IMR-90 (cell line): ENCODE results near the gene CCL27. TPM values are rescaled to one million over a fixed set of nuclear protein-coding genes. Genes with fewer than 3 reads are reported as not detected.

Experiments used
- ATAC-seq: fragments of 200-7000 bp; cut with Tn5 transposase; 2 replicates; pipeline ENCODE4 v1.9.1; 2020; ENCODE audit warnings: low read depth, mild to moderate bottlenecking, moderate library complexity
- BruUV-seq: library from RNA; stranded (reverse); fragments of 400-500 nt; replicated peaks from 2 replicates; lab custom pipeline; 2021; lab: Mats Ljungman, UMichigan
- CTCF ChIA-PET: fragments of 300-600 bp; formaldehyde crosslinking; extraction: SDS; loops from one replicate; lab custom pipeline; 2021; ENCODE audit warnings: antibody characterized with exemption; lab: Yijun Ruan, JAX
- POLR2A ChIA-PET: fragments of 300-600 bp; sonication (Branson Sonifier 250); formaldehyde crosslinking; loops from one replicate; lab custom pipeline; 2022; ENCODE audit warnings: antibody characterized with exemption; ENCODE audit not compliant: unreplicated experiment; lab: Charles Lee
- DNase-seq: peaks from one replicate; pipeline ENCODE4 v3.0.0; 2013
- H2AFZ ChIP-seq: replicated peaks from 2 replicates; pipeline ENCODE3; 2013; ENCODE audit warnings: low read length, mild to moderate bottlenecking; ENCODE audit not compliant: poor library complexity
- H2AK5ac ChIP-seq: 2 replicates; pipeline ENCODE4 v1.6.1; 2013; ENCODE audit warnings: low read depth, low read length, inconsistent platforms
- H2AK9ac ChIP-seq: replicated peaks from 2 replicates; pipeline ENCODE3; 2013; ENCODE audit warnings: mild to moderate bottlenecking, low read depth, low read length, moderate library complexity; ENCODE audit not compliant: poor library complexity
- H2BK120ac ChIP-seq: 2 replicates; pipeline ENCODE4 v1.6.1; 2013; ENCODE audit warnings: low read depth, low read length, inconsistent platforms
- H2BK15ac ChIP-seq: 3 replicates; pipeline ENCODE4 v1.6.1; 2013; ENCODE audit warnings: low read depth, low read length, inconsistent platforms
- H2BK20ac ChIP-seq: 2 replicates; pipeline ENCODE4 v1.6.1; 2013; ENCODE audit warnings: low read depth, mild to moderate bottlenecking, inconsistent platforms, low read length, moderate library complexity
- H2BK5ac ChIP-seq: 2 replicates; pipeline ENCODE4 v1.6.1; 2013; ENCODE audit warnings: mild to moderate bottlenecking, low read depth, low read length, inconsistent platforms; ENCODE audit not compliant: poor library complexity, severe bottlenecking
- H3K14ac ChIP-seq: replicated peaks from 2 replicates; pipeline ENCODE4 v1.6.1; 2013; ENCODE audit warnings: low read depth, low read length, inconsistent platforms
- H3K18ac ChIP-seq: 2 replicates; pipeline ENCODE4 v1.6.1; 2013; ENCODE audit warnings: low read depth, low read length, control low read depth
- H3K23ac ChIP-seq: 2 replicates; pipeline ENCODE4 v1.6.1; 2013; ENCODE audit warnings: low read depth, low read length, inconsistent platforms
- H3K27ac ChIP-seq: 2 replicates; pipeline ENCODE4 v1.5.1; 2013; ENCODE audit warnings: mild to moderate bottlenecking, control low read depth, low read length; ENCODE audit not compliant: insufficient read depth
- H3K27me3 ChIP-seq: 2 replicates; pipeline ENCODE4 v1.6.1; 2013; ENCODE audit warnings: low read length; ENCODE audit not compliant: control insufficient read depth, insufficient read depth
- H3K36me3 ChIP-seq: 2 replicates; pipeline ENCODE4 v1.6.1; 2013; ENCODE audit warnings: low read length, mixed read lengths; ENCODE audit not compliant: control insufficient read depth, insufficient read depth
- H3K4ac ChIP-seq: 2 replicates; pipeline ENCODE4 v1.6.1; 2013; ENCODE audit warnings: low read depth, low read length, inconsistent platforms
- H3K4me1 ChIP-seq: 2 replicates; pipeline ENCODE4 v1.6.1; 2013; ENCODE audit warnings: low read length, mixed read lengths; ENCODE audit not compliant: control insufficient read depth, insufficient read depth
- H3K4me2 ChIP-seq: 2 replicates; pipeline ENCODE4 v1.6.1; 2013; ENCODE audit warnings: low read depth, mild to moderate bottlenecking, control low read depth, low read length, moderate library complexity
- H3K4me3 ChIP-seq: 2 replicates; pipeline ENCODE4 v1.5.1; 2013; ENCODE audit warnings: low read depth, mild to moderate bottlenecking, control low read depth, low read length, moderate library complexity; ENCODE audit not compliant: insufficient read depth
- H3K56ac ChIP-seq: 2 replicates; pipeline ENCODE4 v1.6.1; 2013; ENCODE audit warnings: low read length, inconsistent platforms; ENCODE audit not compliant: insufficient read depth; ENCODE audit errors: extremely low read depth
- H3K79me1 ChIP-seq, 2 experiments: 2 replicates each; pipeline ENCODE4 v1.6.1; 2013; ENCODE audit warnings: low read length in 2 of 2, inconsistent platforms in 1 of 2, low read depth in 1 of 2
- H3K9ac ChIP-seq: 2 replicates; pipeline ENCODE4 v1.6.1; 2013; ENCODE audit warnings: low read depth, low read length, control low read depth
- H3K9me1 ChIP-seq: 2 replicates; pipeline ENCODE4 v1.6.1; 2013; ENCODE audit warnings: low read length, inconsistent platforms; ENCODE audit not compliant: insufficient read depth
- H3K9me3 ChIP-seq: 2 replicates; pipeline ENCODE4 v1.6.1; 2013; ENCODE audit warnings: low read length; ENCODE audit not compliant: control insufficient read depth, insufficient read depth
- H4K20me1 ChIP-seq: 2 replicates; pipeline ENCODE4 v1.6.1; 2013; ENCODE audit warnings: low read length, inconsistent platforms; ENCODE audit not compliant: insufficient read depth
- H4K5ac ChIP-seq: 2 replicates; pipeline ENCODE4 v1.6.1; 2013; ENCODE audit warnings: mild to moderate bottlenecking, low read depth, low read length, control low read depth
- H4K8ac ChIP-seq, 2 experiments: 2 replicates each; pipeline ENCODE4 v1.6.1; 2013; ENCODE audit warnings: low read depth in 2 of 2, low read length in 2 of 2, control low read depth in 1 of 2, inconsistent platforms in 1 of 2
- H4K91ac ChIP-seq: 2 replicates; pipeline ENCODE4 v1.6.1; 2013; ENCODE audit warnings: low read depth, low read length, inconsistent platforms; ENCODE audit not compliant: insufficient read depth
- BHLHE40 ChIP-seq: fragments of 150-350 bp; IDR thresholded peaks from 2 replicates; pipeline ENCODE4 v1.6.1; 2016; ENCODE audit warnings: mild to moderate bottlenecking, low read depth, low read length
- FOS ChIP-seq: fragments of 150-350 bp; IDR thresholded peaks from 2 replicates; pipeline ENCODE4 v1.6.1; 2016; ENCODE audit warnings: low read depth, low read length
- MAFK ChIP-seq: IDR thresholded peaks from 2 replicates; pipeline ENCODE4 v1.6.1; 2012; ENCODE audit warnings: low read depth, low read length, improper control_type of control experiment
- MAZ ChIP-seq: IDR thresholded peaks from 2 replicates; pipeline ENCODE4 v1.6.1; 2012; ENCODE audit warnings: low read depth, mild to moderate bottlenecking, low read length, improper control_type of control experiment, moderate library complexity, borderline replicate concordance
- MXI1 ChIP-seq: IDR thresholded peaks from 2 replicates; pipeline ENCODE4 v1.6.1; 2012; ENCODE audit warnings: low read depth, mild to moderate bottlenecking, low read length, moderate library complexity, borderline replicate concordance
- NFE2L2 ChIP-seq: fragments of 150-350 bp; IDR thresholded peaks from 2 replicates; pipeline ENCODE4 v1.6.1; 2016; ENCODE audit warnings: low read depth, mild to moderate bottlenecking, low read length
- POLR2A ChIP-seq: IDR thresholded peaks from 2 replicates; pipeline ENCODE4 v1.6.1; 2012; ENCODE audit warnings: mild to moderate bottlenecking, low read depth, low read length
- RAD21 ChIP-seq: IDR thresholded peaks from 2 replicates; pipeline ENCODE4 v1.6.1; 2012; ENCODE audit warnings: low read length, improper control_type of control experiment
- RCOR1 ChIP-seq: IDR thresholded peaks from 2 replicates; pipeline ENCODE4 v1.6.1; 2012; ENCODE audit warnings: mild to moderate bottlenecking, low read length, improper control_type of control experiment; ENCODE audit not compliant: insufficient replicate concordance
- SMC3 ChIP-seq: fragments of 150-350 bp; IDR thresholded peaks from 2 replicates; pipeline ENCODE4 v1.6.1; 2016; ENCODE audit warnings: low read depth, mild to moderate bottlenecking, antibody characterized with exemption, low read length, moderate library complexity
- USF2 ChIP-seq: fragments of 150-350 bp; IDR thresholded peaks from 2 replicates; pipeline ENCODE4 v1.6.1; 2017; ENCODE audit warnings: mild to moderate bottlenecking, antibody characterized with exemption, low read length, low read depth
- WGBS, 2 experiments: methylation state at CpG; one replicate each; pipeline versions ENCODE4 v1.1.5 to v1.1.7; 2013; ENCODE audit warnings: missing lambda C conversion rate in 2 of 2; ENCODE audit not compliant: insufficient read length in 1 of 2; ENCODE audit errors: extremely low coverage in 2 of 2; 5-methylcytosine and 5-hydroxymethylcytosine counted together
- dilution Hi-C: fragments of 300-500 bp; cut with HindIII; formaldehyde crosslinking; loops from one replicate; pipeline ENCODE4 v1.14.3; 2018; ENCODE audit warnings: low sequenced_read_pairs; ENCODE audit not compliant: unreplicated experiment
- in situ Hi-C: fragments of 300-500 bp; cut with MboI; formaldehyde crosslinking; loops from 3 replicates; pipeline ENCODE4 v1.14.3; 2019; ENCODE audit warnings: low sequenced_read_pairs, inconsistent platforms, mixed read lengths
- intact Hi-C: fragments of 100-400 bp; cut with micrococcal nuclease; formaldehyde crosslinking; loops from 2 replicates; pipeline ENCODE4 v1.10.0; 2022
- polyA plus RNA-seq, 3 experiments: library from polyadenylated mRNA; depleted of rRNA; stranded (reverse); fragments of >200 nt; gene quantifications; 2 replicates each; pipeline ENCODE4 v1.2.3, GENCODE V29; 2012; ENCODE audit warnings: low replicate concordance in 1 of 3
- total RNA-seq: library from RNA; depleted of rRNA; stranded (reverse); fragments of >200 nt; gene quantifications from 2 replicates; pipeline ENCODE4 v1.2.3, GENCODE V29; 2012

The CCL27 gene
- total and polyA plus RNA-seq, 2 of the 4 experiments (the other 2 are of a cell fraction), result 0.18 to 0.26 TPM

- H3K14ac ChIP-seq, result no peak overlapping the region
- no peaks in the 10 kb centered on the region for H4K20me1 ChIP-seq
- H3K79me1 ChIP-seq, result no peaks in the 10 kb centered on the region
- H4K8ac ChIP-seq, result no peak overlapping the region
- H3K36me3 ChIP-seq, result no peaks in the 10 kb centered on the region
- H3K4me1 ChIP-seq, result no peaks in the 10 kb centered on the region
- intact Hi-C loops, result no loop called here
- H3K9me3 ChIP-seq, result no peaks in the 10 kb centered on the region
- no peak overlapping the region for H3K4ac ChIP-seq
- H3K4me3 ChIP-seq, result no peak overlapping the region
- peaks cover 34% of the 10 kb centered on the region for H3K27me3 ChIP-seq
- no peak overlapping the region for H3K23ac ChIP-seq
- no peak for TF ChIP-seq MXI1
- TF ChIP-seq FOS, result no peak
- TF ChIP-seq BHLHE40, result no peak
- no peak for TF ChIP-seq MAFK
- TF ChIP-seq MAZ, result no peak
- TF ChIP-seq NFE2L2, result no peak
- no peak for TF ChIP-seq SMC3
- TF ChIP-seq POLR2A, result no peak
- TF ChIP-seq RAD21, result no peak
- no peak for TF ChIP-seq RCOR1
- no peak for TF ChIP-seq USF2
- H3K27ac ChIP-seq, result no peak overlapping the region
- ATAC-seq (no peak), DNase-seq (no peak)
- H3K9me1 ChIP-seq, result no peaks in the 10 kb centered on the region
- H4K5ac ChIP-seq, result no peak overlapping the region
- no peak overlapping the region for H2BK20ac ChIP-seq
- no peak overlapping the region for H4K91ac ChIP-seq
- in situ Hi-C loops, result no loop called here
- H3K4me2 ChIP-seq, result no peak overlapping the region
- CTCF ChIA-PET, result interaction anchor here (0.7 kb wide), 3 partner anchors 10 to 47 kb away, joined by 4 read pairs; no protein-coding TSS in a partner anchor
- dilution Hi-C loops, result no loop called here
- H2AFZ ChIP-seq, result no peak overlapping the region
- H2BK120ac ChIP-seq, result no peak overlapping the region
- WGBS, 2 experiments, result no CpG with 5 or more reads among the region's 1 CpG
- no peak overlapping the region for H2AK9ac ChIP-seq
- H3K9ac ChIP-seq, result no peak overlapping the region
- no TSS peak for BruUV-seq
- POLR2A ChIA-PET, result interaction anchor here (0.6 kb wide), 1 partner anchor 16 kb away, joined by 4 read pairs; no protein-coding TSS in a partner anchor
- no peak overlapping the region for H2BK5ac ChIP-seq
- H3K18ac ChIP-seq, result no peak overlapping the region
- H2BK15ac ChIP-seq, result no peak overlapping the region
- H3K56ac ChIP-seq, result no peak overlapping the region
- no peak overlapping the region for H2AK5ac ChIP-seq
These were observed 49.7 kb upstream of the CCL27 start for GRCh38 chr9:34712140-34712539.
